GM21447 (cell line): Measurements from ENCODE around the gene MIOX.
"Not testable (repeated sequence)": the region's sequence is repeated elsewhere in the genome, so short reads cannot be mapped to it uniquely, and the experiment has no call there.

Experiments used
- ATAC-seq: cut with Tn5 transposase; IDR thresholded peaks from one replicate; pipeline ENCODE4 v1.9.1; 2021; ENCODE audit not compliant: unreplicated experiment

The MIOX gene

DNA sequence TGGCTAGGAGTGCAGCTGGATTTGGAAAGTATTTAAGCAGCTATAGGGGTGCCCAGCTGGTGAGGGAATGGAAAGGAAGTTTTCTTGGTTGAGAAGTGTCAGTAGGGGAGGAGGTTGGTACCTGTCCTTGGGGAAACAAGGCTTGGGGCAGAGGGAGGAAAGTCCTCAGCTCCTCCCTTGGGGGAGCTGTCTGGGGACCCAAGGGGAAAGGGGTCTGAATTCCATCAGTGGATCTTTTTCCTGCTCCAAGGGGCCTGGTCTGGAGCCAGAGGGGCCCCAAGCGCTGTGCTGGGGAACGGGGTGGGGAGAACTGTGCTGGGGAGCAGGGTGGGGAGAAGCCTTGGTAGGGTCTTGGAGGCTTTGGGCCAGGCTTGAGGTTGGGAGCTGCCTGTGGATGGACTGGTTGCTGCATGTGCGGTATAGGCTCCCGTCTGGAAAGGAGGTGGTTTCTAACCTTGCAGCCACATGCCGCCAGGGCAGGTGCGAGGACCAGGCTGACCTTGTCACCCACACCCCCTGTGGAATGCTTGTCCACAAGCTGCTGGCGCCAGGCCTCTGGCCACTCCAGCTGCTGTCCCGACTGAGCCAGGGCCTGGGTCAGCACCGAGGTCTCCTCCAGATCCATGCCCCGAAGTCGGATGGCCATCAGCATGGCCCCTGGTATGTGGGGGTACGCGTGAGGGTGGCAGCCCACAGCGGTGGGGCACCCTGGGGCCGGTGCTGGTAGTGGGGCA is 42.2 kb downstream of the MIOX start:
- ATAC-seq = no peak

DNA sequence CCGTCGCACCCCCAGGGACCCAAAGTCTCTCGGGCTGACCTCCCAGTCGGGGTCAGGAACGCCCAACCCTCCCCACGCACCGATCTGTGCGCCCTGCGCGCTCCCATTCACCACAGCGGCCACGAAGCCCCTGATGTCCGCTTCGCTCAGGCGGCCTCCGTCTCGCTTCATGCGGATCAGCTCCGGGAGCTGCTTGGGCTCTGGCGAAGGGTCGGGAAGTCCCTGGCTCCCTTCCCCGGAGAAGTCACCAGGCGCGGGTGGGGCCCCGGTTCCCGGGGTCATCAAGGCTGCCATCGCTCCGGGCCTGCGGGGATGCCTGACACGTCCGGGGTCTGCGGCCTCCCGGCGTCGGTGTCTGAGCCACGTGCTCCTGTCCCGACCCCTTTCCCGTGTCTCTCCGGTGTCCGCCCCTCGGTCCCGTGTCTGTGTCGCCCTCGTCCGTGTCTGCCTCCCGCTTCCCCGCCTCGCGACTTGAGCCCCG is 42.8 kb downstream of the MIOX start:
- ATAC-seq = no peak

- no peak for ATAC-seq
Measured at GRCh38 chr22:50529897-50530579, 43.4 kb downstream of the MIOX start, which contains the start of gene TYMP. TSS of gene TYMP (minus strand) at chr22:50530012. CDS start at chr22:50529709, 303 bp downstream.

DNA sequence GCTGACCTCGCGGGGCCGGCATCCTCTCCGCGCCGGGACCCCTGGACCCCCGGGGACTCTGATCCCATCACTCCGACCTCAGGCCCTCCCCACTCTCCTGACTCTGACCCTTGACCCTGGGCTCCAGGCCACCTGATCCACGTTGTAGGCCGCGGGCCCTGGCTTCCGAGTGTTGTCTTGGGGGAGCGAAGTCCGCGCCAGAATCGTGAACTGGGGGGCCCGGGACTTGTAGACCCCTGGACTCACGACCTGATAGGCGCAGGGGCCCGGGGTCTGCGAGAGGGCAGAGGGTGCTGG is 43.9 kb downstream of the MIOX start:
- ATAC-seq = no peak

GRCh38 chr22:50530877-50531545 is 44.4 kb downstream of the MIOX start:
- no peak for ATAC-seq

DNA sequence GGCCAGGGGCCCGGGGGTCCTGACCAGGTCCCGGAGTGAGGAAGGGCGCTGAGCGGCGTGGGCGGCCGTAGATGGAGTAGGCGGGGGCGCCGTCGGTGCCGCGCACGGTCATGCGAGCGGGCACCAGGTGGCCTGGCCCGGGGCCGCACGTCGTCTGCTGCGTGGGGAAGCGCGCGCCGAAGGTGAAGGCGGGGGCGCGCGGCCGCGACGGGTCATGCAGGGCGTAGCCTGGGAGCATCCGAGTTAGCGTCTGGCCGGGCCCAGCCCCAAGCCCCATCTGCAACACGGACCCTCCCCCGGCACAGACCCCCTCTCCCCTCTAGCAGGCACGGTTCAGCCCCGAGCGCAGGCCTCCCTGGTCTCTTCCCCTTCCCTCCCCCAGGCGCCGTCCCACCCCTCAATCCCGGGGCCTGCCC is 44.9 kb downstream of the MIOX start:
- peak; percentile 17 for ATAC-seq

DNA sequence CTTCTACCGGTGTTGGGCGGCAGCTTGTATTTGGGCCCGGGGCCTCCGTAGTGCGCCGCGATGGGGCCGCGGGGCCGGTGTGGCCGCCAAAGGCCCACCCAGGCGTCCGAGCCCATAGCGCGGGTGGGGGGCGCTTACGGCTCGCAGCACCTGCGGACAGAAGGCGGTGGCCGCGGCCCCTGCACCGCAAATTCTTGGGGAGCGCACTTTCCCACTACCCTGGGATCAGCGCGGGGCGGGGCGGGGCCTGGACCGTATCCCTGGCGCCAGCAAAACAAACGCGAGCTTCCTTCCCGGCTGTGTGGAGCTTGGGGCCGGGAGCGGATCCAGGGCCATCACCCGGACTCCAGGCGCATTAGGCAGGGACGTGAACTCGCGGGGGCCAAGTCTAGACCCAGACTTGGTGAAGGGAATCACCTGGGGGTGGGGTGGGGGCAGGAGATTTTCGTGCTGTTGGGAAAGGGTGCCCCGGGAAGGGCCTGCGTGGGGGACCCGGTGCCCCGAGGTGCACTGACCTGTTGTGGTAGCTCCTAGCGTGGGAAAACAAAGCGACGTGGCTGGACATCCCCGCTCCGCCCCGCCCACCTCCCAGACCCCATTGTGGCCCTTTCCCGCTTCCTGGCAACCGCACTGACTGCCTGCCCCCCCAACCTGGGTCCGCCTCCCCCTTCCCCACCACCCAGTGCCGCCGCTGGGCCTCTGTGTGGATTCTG is 45.5 kb downstream of the MIOX start:
- ATAC-seq = no peak

DNA sequence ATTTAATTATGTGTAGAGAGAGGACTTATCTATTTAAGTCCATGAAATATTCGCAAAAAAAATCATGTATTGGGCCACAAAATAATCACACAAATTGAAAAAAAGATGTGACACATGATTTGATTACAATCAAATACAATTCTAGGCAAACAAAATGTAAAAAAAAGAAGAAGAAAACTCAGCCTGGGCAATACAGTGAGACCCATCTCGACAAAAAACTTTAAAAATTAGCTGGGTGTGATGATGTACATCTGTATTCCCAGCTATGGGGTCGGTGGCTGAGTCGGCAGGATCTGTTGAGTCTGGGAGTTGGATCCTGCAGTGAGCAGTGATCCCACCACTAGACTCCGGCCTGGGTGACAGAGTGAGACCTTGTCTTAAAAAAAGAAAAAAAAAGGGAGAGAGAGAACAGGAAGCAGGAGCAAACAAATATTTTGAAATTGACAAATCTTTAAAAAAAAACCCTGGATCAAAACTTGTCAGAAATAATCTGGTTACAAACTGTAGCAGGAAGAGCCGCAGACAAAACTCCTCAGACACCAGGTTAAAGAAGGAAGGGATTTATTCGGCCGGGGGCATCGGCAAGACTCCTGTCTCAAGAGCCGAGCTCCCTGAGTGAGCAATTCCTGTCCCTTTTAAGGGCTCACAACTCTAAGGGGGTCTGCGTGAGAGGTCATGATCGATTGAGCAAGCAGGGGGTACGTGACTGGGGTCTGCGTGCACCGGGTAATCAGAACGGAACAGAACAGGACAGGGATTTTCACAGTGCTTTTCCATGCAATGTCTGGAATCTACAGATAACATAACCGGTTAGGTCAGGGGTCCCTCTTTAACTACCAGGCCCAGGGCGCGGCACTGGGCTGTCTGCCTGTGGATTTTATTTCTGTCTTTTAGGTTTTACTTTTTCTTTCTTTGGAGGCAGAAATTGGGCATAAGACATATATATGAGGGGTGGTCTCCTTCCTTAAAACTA is 46.5 kb downstream of the MIOX start:
- no peak for ATAC-seq

GRCh38 chr22:50533856-50534711 is 47.4 kb downstream of the MIOX start:
- ATAC-seq = not testable (repeated sequence)

- ATAC-seq = no peak
Measured at GRCh38 chr22:50535113-50535512, 48.5 kb downstream of the MIOX start.

DNA sequence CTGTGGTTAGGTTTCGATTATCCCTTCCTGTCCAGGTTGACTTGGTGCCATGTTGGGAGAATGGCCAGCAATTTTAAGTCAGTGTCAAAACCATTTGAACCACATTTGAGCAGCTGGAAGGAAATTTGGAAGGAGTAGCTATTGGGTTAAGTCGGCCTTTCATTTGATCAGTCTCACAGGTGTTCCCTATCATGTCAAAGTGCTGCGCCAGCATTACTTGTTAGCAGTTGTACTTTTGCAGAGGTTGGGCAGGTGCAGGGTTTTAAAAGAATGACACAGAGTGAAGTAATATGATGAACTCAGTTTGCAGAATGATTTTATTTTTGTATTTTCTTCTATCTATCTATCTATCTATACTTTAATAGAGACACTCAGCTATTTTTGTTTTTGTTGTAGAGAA is 49.6 kb downstream of the MIOX start:
- no peak for ATAC-seq

- ATAC-seq = no peak
Measured at GRCh38 chr22:50537765-50538164, 51.1 kb downstream of the MIOX start.
